HepG2 (cell line): ENCODE data around the gene ERBB3. TPM values are rescaled to one million over a fixed set of nuclear protein-coding genes. Genes with fewer than 3 reads are reported as not detected.

Experiments used
- GABPA ChIP-seq, 2 experiments: IDR thresholded peaks; 2 replicates each; pipeline ENCODE4 v1.6.1; 2011 to 2016; ENCODE audit warnings: low read depth in 2 of 2, low read length in 1 of 2, missing biosample characterization in 1 of 2, missing genetic modification characterization in 1 of 2
- GTF3A ChIP-seq: sonication (generic); formaldehyde crosslinking; conservative IDR thresholded peaks from 2 replicates; pipeline ENCODE4 v1.4.0; 2020; ENCODE audit warnings: mild to moderate bottlenecking, missing genetic modification reagents
- HMG20B ChIP-seq: conservative IDR thresholded peaks from 2 replicates; pipeline ENCODE4 v1.6.1; 2016; ENCODE audit warnings: missing genetic modification reagents, missing compliant biosample characterization
- NR2C2 ChIP-seq: sonication (generic); formaldehyde crosslinking; IDR thresholded peaks from 2 replicates; pipeline ENCODE4 v1.4.0; 2020; ENCODE audit warnings: missing genetic modification reagents, mild to moderate bottlenecking, moderate library complexity, borderline replicate concordance
- ZMAT3 ChIP-seq: sonication (generic); formaldehyde crosslinking; conservative IDR thresholded peaks from 2 replicates; pipeline ENCODE4 v1.7.0; 2021; ENCODE audit warnings: missing genetic modification reagents
- ZNF816 ChIP-seq: sonication (generic); formaldehyde crosslinking; IDR thresholded peaks from 2 replicates; pipeline ENCODE4 v1.8.0; 2022; ENCODE audit warnings: missing genetic modification reagents, mild to moderate bottlenecking, borderline replicate concordance
- ZNF883 ChIP-seq: sonication (generic); formaldehyde crosslinking; IDR thresholded peaks from 2 replicates; pipeline ENCODE4 v1.5.1; 2020; ENCODE audit warnings: mild to moderate bottlenecking, missing genetic modification reagents; ENCODE audit errors: not compliant biosample characterization
- polyA plus RNA-seq, 8 experiments: library from polyadenylated mRNA; depleted of rRNA in 3 of 8; stranded (reverse) in 7 of 8; unstranded in 1 of 8; fragments of >200 nt; fragmentation: Illumina TruSeq in 4 of 8; extraction: Trizol in 4 of 8; gene quantifications; 2 replicates each; pipeline versions ENCODE4 v1.2.1 to v1.2.3, GENCODE V29; 2011 to 2016; ENCODE audit warnings: low read depth in 4 of 8, missing spikeins in 1 of 8, mixed read lengths in 1 of 8; ENCODE audit not compliant: insufficient read depth in 1 of 8
- total RNA-seq, 5 experiments: library from RNA; depleted of rRNA; stranded (reverse); fragments of >200 nt; fragmentation: Illumina TruSeq; extraction: Trizol; gene quantifications; 2 replicates each; pipeline ENCODE4 v1.2.3, GENCODE V29; 2016; ENCODE audit warnings: low read depth in 1 of 5
- TF ChIP-seq, protein P1 (sequence below): sonication (generic); formaldehyde crosslinking; IDR thresholded peaks from 2 replicates; pipeline ENCODE4 v1.5.1; 2020; ENCODE audit warnings: mild to moderate bottlenecking, missing genetic modification reagents, moderate library complexity
- TF ChIP-seq, protein P2 (sequence below): sonication (generic); formaldehyde crosslinking; IDR thresholded peaks from 2 replicates; pipeline ENCODE4 v1.5.1; 2020; ENCODE audit warnings: missing genetic modification reagents, mild to moderate bottlenecking, borderline replicate concordance
- TF ChIP-seq, protein P3 (sequence below): sonication (generic); formaldehyde crosslinking; IDR thresholded peaks from 2 replicates; pipeline ENCODE4 v1.5.0; 2020; ENCODE audit warnings: missing genetic modification reagents
- TF ChIP-seq, protein P4 (sequence below): sonication (generic); formaldehyde crosslinking; IDR thresholded peaks from 2 replicates; pipeline ENCODE4 v1.4.0; 2020; ENCODE audit warnings: low read depth, missing genetic modification reagents
- TF ChIP-seq, protein P5 (sequence below): sonication (generic); formaldehyde crosslinking; IDR thresholded peaks from 2 replicates; pipeline ENCODE4 v1.5.1; 2020; ENCODE audit warnings: mild to moderate bottlenecking, missing genetic modification reagents

Gene ERBB3
- total and polyA plus RNA-seq, 2 of the 13 experiments (the other 11 are each of a cell fraction or from before 2014, with no cell fraction given) = 93.6 to 358 TPM

DNA sequence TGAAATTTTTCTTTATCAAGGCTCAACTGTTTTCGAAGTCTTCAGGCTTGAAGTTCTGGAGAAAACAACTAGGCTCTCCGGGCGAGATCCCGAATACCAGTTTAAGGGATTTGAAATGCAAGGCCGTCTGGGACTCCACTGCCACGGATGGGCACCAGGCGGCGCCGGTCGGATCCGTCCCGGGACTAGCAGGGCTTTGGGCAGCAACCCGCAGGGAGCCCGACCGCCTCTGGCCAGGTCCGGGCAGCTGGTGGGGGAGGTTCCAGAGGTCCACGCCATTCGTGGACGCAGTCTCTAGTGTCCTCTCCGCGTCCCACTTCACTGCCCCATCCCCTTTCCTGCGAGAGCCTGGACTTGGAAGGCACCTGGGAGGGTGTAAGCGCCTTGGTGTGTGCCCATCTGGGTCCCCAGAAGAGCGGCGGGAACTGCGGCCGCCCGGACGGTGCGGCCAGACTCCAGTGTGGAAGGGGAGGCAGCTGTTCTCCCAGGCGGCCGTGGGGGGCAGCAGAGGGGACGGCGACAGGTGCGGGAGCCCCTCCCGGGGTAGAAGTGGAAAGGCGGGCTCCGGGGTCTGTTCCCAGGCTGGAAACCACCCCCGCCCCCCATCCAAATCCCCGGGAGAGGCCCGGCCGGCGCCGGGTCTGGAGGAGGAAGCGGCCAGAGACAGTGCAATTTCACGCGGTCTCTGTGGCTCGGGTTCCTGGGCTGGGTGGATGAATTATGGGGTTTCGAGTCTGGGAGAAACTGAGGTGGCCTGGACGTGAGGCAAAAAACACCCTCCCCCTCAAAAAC, 838 bp upstream of the ERBB3 start (continued):
- TF ChIP-seq, protein P1, sequence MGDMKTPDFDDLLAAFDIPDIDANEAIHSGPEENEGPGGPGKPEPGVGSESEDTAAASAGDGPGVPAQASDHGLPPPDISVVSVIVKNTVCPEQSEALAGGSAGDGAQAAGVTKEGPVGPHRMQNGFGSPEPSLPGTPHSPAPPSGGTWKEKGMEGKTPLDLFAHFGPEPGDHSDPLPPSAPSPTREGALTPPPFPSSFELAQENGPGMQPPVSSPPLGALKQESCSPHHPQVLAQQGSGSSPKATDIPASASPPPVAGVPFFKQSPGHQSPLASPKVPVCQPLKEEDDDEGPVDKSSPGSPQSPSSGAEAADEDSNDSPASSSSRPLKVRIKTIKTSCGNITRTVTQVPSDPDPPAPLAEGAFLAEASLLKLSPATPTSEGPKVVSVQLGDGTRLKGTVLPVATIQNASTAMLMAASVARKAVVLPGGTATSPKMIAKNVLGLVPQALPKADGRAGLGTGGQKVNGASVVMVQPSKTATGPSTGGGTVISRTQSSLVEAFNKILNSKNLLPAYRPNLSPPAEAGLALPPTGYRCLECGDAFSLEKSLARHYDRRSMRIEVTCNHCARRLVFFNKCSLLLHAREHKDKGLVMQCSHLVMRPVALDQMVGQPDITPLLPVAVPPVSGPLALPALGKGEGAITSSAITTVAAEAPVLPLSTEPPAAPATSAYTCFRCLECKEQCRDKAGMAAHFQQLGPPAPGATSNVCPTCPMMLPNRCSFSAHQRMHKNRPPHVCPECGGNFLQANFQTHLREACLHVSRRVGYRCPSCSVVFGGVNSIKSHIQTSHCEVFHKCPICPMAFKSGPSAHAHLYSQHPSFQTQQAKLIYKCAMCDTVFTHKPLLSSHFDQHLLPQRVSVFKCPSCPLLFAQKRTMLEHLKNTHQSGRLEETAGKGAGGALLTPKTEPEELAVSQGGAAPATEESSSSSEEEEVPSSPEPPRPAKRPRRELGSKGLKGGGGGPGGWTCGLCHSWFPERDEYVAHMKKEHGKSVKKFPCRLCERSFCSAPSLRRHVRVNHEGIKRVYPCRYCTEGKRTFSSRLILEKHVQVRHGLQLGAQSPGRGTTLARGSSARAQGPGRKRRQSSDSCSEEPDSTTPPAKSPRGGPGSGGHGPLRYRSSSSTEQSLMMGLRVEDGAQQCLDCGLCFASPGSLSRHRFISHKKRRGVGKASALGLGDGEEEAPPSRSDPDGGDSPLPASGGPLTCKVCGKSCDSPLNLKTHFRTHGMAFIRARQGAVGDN = peak; percentile 55
- TF ChIP-seq GTF3A (CRISPR knock-in tag) (0 out of 2 replicates have a peak, but pooled peaks have one; percentile 6), ZMAT3 (peak; percentile 16; the same call in 1 of the 2 replicates), NR2C2 (CRISPR knock-in tag) (no peak), ZNF883 (peak; percentile 60), GABPA (IDR thresholded peaks at IDR 0.05; ENCODE audit: low read depth, low read length) (no peak), GABPA (CRISPR knock-in tag; IDR thresholded peaks at IDR 0.05; ENCODE audit: low read depth) (peak; percentile 46; the same call in 1 of the 2 replicates), HMG20B (CRISPR knock-in tag) (0 out of 2 replicates have a peak, but pooled peaks have one; percentile 7), ZNF816 (CRISPR knock-in tag) (peak; percentile 35; the same call in 1 of the 2 replicates)
- TF ChIP-seq, protein P2, sequence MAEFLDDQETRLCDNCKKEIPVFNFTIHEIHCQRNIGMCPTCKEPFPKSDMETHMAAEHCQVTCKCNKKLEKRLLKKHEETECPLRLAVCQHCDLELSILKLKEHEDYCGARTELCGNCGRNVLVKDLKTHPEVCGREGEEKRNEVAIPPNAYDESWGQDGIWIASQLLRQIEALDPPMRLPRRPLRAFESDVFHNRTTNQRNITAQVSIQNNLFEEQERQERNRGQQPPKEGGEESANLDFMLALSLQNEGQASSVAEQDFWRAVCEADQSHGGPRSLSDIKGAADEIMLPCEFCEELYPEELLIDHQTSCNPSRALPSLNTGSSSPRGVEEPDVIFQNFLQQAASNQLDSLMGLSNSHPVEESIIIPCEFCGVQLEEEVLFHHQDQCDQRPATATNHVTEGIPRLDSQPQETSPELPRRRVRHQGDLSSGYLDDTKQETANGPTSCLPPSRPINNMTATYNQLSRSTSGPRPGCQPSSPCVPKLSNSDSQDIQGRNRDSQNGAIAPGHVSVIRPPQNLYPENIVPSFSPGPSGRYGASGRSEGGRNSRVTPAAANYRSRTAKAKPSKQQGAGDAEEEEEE (CRISPR knock-in tag) = 0 out of 2 replicates have a peak, but pooled peaks have one; percentile 48
- TF ChIP-seq, protein P3, sequence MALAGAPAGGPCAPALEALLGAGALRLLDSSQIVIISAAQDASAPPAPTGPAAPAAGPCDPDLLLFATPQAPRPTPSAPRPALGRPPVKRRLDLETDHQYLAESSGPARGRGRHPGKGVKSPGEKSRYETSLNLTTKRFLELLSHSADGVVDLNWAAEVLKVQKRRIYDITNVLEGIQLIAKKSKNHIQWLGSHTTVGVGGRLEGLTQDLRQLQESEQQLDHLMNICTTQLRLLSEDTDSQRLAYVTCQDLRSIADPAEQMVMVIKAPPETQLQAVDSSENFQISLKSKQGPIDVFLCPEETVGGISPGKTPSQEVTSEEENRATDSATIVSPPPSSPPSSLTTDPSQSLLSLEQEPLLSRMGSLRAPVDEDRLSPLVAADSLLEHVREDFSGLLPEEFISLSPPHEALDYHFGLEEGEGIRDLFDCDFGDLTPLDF (CRISPR knock-in tag) = peak; percentile 79
- TF ChIP-seq, protein P4, sequence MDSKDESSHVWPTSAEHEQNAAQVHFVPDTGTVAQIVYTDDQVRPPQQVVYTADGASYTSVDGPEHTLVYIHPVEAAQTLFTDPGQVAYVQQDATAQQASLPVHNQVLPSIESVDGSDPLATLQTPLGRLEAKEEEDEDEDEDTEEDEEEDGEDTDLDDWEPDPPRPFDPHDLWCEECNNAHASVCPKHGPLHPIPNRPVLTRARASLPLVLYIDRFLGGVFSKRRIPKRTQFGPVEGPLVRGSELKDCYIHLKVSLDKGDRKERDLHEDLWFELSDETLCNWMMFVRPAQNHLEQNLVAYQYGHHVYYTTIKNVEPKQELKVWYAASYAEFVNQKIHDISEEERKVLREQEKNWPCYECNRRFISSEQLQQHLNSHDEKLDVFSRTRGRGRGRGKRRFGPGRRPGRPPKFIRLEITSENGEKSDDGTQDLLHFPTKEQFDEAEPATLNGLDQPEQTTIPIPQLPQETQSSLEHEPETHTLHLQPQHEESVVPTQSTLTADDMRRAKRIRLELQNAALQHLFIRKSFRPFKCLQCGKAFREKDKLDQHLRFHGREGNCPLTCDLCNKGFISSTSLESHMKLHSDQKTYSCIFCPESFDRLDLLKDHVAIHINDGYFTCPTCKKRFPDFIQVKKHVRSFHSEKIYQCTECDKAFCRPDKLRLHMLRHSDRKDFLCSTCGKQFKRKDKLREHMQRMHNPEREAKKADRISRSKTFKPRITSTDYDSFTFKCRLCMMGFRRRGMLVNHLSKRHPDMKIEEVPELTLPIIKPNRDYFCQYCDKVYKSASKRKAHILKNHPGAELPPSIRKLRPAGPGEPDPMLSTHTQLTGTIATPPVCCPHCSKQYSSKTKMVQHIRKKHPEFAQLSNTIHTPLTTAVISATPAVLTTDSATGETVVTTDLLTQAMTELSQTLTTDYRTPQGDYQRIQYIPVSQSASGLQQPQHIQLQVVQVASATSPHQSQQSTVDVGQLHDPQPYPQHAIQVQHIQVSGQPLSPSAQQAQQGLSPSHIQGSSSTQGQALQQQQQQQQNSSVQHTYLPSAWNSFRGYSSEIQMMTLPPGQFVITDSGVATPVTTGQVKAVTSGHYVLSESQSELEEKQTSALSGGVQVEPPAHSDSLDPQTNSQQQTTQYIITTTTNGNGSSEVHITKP = peak; percentile 49; the same call in 1 of the 2 replicates
- TF ChIP-seq, protein P5, sequence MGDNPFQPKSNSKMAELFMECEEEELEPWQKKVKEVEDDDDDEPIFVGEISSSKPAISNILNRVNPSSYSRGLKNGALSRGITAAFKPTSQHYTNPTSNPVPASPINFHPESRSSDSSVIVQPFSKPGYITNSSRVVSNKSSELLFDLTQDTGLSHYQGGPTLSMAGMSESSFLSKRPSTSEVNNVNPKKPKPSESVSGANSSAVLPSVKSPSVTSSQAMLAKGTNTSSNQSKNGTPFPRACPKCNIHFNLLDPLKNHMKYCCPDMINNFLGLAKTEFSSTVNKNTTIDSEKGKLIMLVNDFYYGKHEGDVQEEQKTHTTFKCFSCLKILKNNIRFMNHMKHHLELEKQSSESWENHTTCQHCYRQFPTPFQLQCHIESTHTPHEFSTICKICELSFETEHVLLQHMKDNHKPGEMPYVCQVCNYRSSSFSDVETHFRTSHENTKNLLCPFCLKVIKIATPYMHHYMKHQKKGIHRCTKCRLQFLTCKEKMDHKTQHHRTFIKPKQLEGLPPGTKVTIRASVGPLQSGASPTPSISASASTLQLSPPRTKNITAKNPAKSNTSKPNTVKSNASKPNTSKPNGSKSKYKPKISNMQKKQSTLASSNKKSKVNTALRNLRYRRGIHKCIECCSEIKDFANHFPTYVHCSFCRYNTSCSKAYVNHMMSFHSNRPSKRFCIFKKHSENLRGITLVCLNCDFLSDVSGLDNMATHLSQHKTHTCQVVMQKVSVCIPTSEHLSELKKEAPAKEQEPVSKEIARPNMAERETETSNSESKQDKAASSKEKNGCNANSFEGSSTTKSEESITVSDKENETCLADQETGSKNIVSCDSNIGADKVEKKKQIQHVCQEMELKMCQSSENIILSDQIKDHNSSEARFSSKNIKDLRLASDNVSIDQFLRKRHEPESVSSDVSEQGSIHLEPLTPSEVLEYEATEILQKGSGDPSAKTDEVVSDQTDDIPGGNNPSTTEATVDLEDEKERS (CRISPR knock-in tag) = peak; percentile 68; the same call in 1 of the 2 replicates
